GM19043 (cell line): Measurements from ENCODE around the gene HID1.

Experiments
- ATAC-seq: cut with Tn5 transposase; IDR thresholded peaks from one replicate; pipeline ENCODE4 v1.9.1; 2021; ENCODE audit warnings: low read depth; ENCODE audit not compliant: unreplicated experiment

HID1 gene

DNA sequence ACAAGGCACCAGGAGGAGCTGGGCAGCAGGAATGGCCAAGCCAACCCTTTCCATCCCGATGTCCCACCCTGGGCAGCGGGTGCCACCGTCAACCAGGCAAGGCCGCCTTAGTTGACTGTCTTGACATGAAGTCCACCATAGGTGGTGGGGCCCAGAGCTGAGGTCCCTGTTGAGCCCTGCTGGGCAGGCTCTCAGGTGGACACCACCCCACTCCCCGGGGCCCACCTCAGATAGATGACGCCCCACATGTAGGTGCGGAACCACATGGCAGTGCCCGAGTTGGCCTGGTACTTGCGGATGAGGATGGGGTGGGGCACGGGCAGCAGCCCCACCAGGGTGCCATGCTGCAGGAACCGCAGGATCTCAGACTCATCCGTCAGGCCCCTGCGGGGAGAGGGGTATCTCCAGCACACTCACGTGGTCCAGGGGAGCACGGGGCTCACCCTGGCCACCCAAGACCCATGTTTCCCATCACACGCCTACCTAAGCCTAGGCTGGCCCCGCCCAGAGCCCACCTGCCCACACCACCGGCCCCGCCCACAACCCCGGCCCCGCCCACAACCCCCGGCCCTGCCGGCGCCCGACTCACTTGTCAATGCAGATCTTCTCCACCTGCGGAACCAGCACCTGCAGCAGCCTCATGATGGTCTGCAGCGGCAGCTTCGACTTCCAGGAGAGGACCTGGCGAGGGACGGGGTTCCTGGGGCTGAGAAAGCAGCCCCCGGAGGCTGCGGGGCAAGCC is 20.7 kb downstream of the HID1 start:
- ATAC-seq: no peak

DNA sequence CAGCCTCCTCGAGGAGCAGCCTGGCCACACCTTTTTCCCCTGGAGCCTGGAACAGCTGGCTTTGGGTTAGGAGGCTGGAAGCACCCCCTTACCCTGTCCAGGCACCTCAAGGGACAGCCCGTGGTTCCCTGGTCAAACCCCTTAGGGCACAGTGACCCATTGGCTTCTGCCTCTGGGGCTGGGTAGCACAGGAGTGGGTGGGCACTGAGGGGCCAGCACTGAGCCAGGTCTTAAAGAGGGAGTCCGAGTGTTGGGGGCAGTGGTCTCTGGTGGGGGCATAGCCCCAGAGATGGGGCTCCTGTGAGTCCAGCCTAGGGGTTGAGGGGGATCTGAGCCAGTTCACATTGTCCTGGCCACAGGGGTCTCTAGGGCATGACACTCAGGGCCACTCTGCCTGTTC is 21.5 kb downstream of the HID1 start:
- no peak for ATAC-seq

DNA sequence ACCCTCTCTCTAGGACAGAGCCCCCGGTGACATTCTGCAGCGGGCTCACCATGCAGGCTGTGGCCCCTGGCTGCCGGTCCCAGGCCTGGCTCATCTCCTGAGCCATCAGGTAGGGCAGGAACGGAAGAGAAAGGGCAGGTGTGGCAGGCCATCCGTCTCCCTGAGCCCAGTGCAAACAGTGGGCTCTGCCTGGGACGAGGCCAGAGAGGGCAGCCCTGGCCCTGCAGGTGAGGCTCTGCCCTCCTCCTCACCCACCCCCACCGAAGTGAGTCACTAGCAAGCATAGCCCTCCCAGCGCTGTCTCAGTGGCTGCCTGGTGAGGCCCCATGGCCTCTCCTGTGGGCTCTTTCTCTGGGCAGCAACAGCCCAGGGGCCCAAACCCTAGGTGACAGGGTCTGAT is 22.4 kb downstream of the HID1 start:
- no peak for ATAC-seq

DNA sequence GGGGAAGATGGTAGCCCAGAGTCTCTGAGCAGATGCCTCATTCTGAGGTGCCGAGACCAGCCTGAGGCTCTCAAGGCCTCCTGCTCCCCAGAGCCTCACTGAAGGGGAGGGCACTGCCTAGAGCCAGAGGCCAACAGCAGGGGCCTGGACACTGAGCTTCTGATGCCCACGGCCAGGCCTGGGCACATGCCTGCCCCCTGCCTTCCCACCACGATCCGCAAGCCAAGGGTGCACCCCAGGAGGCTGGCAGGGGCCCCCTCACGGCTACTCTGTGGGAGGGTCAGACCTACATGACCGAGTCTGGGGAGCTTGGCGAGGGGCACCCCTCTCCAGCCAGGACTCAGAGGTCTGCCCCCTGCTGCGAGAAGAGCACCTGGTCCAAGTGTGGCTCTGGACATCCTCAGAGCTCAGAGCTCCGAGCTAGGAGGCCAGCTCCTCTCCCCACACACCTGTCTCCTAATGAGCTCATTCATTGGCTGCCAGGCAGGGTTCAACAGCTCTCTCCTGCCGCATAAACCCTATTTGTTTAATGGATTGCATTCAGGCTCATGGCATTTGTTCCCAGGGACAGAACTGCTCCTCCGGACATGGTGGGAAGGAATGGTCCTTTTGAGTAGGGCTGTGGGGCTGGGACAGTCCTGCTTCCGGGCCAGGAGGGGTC is 23.0 kb downstream of the HID1 start:
- ATAC-seq: no peak

DNA sequence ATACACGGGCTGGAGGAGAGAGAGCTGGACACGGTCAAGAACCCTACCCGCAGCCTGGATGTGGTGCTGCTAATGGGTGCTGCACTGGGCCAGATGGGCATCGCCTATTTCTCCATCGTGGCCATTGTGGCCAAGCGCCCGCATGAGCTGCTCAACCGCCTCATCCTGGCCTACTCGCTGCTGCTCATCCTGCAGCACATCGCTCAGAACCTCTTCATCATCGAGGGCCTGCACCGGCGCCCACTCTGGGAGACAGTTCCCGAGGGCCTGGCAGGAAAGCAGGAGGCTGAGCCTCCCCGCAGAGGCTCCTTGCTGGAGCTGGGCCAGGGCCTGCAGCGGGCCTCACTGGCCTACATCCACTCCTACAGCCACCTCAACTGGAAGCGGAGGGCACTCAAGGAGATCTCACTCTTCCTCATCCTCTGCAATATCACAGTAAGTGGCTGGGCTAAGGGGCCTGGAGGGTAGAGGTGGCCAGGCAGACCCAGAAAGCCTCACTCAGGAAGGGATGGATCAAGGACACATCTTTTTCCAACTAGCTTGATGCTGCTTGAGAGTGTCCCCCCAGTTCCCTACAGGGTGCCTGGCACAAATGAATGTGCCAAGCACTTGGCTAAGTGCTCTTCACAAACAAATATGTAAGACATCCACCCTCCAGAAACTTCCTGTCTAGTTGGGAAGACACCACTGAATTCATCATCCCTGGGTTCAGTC is 25.4 kb downstream of the HID1 start:
- no peak for ATAC-seq

DNA sequence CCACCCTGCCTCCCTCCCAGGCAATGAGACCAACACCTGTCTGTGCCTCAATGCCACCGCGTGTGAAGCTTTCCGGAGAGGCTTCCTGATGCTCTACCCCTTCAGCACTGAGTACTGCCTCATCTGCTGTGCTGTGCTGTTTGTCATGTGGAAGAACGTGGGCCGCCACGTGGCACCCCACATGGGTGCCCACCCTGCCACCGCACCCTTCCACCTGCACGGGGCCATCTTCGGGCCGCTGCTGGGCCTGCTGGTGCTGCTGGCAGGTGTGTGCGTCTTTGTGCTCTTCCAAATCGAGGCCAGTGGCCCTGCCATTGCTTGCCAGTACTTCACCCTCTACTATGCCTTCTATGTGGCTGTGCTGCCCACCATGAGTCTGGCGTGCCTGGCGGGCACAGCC is 25.9 kb downstream of the HID1 start:
- ATAC-seq: no peak

DNA sequence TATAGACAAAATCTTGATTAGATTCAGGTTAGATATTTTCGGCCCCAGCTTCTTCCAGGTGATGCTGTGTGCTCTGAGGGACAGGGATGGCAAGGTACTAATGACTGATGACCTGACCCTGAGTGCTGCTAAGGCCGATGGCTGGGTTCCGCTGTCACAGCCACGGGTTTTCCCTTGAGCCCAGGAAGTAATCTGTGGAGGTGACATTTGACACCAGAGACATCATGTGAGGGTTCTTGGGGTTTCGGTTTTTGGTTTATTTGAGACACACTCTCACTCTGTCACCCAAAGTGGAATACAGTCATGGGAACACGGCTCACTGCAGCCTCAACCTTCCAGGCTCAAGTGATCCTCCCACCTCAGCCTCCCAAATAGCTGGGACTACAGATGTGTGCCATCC is 27.0 kb downstream of the HID1 start:
- no peak for ATAC-seq

DNA sequence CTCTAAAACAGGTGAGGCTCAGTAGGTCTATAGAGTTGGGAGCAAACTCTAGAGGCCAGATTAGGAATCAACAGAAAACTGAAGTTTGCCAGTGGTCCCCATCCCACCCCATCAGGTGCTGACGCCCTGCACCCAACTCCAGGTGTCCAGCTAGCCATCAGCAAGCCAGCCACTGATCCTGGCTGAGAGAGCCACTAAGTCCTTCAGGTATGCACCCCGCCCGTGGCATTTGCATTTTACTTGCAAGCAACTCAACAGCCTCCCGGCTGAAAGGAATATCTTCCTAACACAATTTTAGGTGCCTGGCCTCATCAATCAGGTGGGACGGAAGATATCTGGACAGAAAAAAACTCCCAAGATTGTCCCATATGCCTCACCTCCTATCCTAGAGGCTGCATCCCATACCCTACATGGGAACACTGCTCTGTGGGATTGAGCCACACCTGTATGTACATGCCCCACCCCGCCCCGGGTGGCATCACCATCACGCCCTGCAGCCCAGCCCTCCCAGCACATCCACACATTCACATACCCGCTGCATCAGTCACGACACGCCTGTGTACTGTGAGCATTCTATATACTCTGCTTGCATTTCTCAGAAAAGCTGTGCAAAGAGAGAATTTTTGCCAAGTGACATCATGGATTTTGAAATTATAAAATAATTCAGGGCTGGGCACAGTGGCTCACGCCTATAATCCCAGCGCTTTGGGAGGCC is 28.6 kb downstream of the HID1 start:
- ATAC-seq: no peak

DNA sequence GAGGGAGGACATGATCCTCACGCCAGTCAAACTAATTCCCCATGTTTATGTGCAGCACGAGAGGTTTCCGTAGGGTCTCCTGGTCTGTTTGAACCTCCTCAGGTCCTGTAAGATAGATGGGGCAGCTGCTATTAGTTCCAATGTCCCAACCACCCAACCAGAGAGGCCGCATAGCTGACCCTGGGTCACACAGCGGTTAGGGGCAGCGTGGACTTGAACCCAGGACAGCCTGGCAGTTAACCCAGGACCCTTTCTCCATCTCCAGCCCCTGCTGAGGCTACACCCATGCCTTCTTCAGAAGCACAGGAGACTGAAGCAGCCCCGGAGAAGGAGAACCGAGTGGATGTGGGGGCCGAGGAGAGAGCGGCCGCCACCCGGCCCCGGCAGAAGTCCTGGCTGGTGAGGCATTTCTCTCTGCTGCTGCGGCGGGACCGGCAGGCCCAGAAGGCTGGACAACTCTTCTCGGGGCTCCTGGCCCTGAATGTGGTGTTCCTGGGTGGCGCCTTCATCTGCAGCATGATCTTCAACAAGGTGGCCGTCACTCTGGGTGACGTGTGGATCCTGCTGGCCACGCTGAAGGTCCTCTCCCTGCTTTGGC is 31.3 kb downstream of the HID1 start:
- ATAC-seq: no peak

DNA sequence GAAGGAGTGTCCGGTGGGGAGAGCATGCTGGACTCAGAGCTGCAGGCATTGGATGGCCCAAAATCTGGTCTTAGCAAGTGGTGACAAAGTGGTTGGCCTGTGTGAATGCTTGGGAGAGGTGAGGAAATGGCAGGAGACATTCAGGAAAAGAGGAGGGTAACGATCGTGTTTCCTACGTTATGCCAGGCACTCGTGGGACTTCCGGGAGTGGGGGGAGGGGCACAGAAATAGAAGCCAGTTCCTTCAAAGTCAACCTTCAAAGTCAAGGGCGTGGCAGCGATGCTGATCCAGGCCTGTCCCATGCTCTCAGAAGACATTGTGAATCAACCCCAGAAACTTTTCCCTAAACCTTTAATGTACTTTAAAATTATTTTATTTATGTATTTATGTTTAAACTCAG is 33.0 kb downstream of the HID1 start:
- ATAC-seq: no peak

DNA sequence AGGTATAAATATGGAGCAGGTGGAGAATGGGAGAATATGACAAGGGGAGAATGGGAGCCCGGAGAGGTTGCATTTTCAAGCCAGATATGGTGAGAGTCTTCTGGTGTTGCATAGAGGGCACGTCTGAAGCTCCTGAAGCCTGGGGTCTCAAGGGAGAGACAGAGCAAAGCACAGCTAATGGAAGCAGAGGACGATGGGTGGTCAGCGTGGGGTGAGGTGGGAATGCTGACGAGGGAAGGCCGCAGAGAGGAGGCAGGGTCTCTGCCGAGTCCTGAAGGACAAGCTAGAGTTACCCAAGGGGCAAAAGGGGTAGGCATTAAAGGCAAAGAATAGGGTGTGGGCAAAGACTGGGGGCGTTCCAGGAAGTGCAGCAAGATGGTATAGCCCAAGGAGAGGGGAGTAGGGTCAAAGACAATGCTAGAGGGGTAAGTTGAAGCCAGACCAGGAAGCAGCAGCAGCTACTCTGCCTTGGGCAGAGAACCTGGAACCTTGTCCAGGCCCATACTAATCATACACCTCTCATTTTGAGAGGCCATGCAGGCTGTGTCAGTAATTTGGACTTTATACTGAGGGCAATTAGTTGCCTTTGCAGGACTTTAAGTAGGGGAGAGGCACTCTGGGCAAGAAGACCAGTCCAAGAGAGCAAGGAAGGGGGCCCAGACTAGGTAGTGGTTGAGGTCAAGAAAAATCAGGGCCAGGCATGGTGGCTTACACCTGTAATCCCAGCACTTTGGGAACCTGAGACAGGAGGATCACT is 34.2 kb downstream of the HID1 start:
- ATAC-seq: no peak

DNA sequence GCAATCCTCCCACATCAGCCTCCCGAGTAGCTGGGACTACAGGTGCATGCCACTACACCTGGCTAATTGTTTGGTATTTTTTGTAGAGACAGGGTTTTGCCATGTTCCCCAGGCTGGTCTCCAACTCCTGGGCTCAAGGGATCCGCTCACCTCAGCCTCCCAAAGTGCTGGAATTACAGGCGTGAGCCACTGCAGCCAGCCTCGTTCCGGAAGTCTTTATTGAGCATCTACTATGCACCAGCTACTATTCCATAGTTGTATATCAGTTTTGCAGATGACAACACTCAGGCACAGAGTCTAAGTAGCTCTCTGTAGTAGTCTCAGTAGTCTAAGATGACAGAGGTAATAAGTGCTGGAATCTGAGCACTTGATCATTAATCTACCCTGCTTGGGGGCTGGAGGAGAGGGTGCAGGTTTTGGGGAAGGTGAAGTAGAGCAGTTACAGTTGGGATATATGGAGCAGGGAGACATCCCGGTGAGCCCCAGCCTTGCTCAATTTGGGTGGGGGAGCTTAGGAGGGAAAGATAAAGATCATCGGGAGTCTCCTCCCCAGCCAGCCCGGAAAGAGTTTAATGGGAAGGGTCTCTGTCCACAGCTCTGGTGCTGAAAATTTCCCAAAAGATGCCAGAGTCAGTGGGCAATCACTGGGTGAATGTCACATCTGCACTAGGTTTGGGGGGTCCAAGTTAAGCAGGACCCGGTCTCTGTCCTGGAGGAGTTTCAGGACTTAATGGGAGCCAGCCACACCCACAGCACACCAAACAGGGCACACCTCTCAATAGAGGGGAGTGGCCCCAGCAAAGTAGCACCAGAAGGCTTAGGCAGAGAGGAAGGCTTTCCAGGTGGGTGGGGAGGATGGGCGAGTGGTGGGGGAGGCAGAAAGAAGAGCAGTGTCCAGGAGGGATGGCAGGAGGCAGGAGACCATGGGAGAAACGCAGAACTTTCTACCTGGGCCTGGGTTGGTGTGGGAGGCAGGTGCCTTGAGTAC is 35.2 kb downstream of the HID1 start:
- ATAC-seq: no peak

DNA sequence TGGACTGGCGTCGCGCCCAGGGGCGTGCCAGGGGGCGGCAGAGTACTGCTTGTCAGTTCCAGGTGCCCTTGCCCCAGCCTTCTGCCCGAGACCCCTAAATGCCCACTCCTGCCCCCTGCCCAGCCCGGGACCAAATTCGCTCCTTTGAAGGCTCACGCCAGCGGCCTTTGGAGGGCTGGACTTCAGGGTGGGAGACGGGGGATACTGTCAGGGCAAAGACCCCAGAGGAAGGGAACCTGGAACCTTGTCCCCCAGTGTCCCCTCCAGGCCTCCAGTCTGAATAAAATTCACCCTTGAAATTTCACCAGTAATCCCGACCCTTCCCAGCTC is 36.1 kb downstream of the HID1 start:
- ATAC-seq: no peak

DNA sequence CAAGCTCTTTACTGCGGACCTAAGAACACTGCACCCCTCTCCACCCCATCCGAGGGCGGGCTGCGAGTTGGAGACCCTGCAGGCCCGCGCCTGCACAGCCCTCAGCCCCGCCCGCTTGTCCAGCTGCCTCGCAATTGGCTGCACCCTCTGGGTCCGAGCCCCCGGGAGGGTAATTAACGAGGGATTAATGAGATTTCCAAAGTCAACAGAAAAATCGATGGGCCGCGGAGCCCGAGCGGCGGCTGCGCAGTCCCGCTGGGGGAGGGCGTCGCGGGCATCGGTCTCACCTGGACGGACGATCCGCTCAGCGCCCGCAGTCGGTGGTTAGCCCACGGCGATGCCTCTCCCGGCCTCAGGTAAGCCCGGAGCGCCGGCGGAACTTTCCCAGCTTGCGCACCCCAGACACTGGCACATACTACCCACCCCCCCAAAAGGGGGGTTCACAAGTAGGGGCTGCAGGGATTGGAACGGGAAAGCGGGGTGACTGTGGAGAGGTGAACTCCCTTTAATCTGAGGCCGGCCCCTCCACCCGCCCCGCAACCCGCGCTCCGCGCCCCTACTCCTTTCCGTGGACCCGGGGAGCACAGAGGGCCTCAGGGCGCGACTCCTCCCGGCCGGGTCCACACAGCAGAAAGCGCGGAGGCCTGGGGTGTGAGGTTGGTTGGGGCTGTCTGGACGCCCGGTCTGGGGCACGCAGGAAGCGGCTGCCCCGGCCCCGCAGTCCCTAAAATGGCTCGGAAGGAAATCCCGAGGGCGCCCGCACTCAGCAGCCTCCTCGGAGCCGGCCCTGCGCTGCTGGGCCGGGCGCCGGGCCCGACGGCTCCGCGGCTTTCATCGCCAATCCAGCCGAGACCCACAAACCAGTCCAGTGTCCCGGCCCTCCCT is 36.7 kb downstream of the HID1 start, which contains the start of gene OTOP3:
Gene OTOP3, plus strand, starts transcription at position 314 of the 885 bp plus-strand sequence. Its CDS starts 24 bp downstream, at position 338.
- ATAC-seq: no peak

DNA sequence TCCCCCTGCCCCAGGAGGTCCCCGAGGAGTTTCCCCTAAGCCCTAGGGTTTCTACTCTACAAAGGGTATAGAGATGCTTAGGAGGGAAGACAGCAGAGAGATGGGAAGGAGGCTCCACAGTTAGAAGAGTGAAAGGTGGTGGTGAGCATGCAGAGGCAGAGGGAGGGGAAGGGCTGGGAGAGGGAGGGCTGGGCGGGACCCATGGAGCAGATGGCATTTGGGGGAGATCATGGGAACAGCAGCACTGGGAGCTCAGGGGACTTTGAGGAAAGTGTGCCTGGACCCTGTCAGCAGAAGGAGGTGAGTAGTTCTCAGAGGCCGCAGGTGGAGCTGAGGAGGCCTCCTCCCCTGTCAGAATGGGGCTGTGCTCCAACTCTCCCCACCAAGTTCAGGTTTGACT is 37.5 kb downstream of the HID1 start:
- ATAC-seq: no peak

DNA sequence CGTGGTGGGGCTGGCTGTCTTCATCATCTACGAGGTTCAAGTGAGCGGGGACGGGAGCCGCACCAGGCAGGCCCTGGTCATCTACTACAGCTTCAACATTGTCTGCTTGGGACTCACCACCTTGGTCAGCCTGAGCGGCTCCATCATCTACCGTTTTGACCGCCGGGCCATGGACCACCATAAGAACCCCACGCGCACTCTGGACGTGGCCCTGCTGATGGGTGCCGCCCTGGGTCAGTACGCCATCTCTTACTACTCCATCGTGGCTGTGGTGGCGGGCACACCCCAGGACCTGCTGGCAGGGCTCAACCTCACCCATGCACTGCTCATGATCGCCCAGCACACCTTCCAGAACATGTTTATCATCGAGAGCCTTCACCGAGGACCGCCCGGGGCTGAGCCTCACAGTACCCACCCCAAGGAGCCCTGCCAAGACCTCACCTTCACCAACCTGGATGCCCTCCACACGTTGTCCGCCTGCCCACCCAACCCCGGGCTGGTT is 42.0 kb downstream of the HID1 start:
- ATAC-seq: no peak

DNA sequence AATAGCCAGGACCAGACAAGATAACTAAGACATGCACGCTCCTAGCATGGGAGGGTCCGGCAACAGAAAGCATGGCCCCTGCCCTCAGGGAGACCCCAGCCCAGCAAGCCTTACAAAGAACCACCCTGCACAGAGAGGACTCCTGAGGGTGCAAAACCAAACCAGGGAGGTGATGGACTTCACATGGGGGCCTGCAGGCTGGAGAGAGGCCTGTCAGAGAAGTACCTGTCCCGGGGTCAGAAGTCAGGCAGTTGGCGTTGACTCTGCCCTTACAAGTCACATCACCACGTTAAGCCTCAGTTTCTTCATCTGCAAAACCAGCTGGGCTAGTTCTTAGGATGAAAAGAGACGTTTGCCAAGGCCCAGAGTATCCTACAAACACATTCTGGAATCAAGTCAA is 43.8 kb downstream of the HID1 start:
- ATAC-seq: no peak

DNA sequence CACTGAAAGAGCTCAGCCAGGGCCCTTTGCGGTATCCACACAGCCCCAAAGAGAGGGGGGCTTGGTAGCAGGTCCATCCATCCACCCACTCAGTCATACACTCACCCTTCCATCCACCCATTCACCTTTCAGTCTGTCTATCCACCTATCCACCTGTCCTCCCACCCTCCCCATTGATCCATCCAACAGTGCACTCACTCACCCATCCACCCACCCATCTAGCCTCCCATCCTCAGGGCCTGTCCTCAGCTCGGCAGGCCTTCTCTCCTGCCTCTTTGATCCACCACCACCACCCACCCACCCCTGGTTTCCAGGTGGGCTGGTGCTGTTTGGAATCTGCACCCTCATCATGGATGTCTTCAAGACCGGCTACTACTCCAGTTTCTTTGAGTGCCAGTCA is 47.3 kb downstream of the HID1 start:
- ATAC-seq: no peak
